Endodermal cell (in vitro differentiated cells): Measurements from ENCODE around the gene OPALIN. TPM values are rescaled to one million over a fixed set of nuclear protein-coding genes. Genes with fewer than 3 reads are reported as not detected.

Experiments used
- DNase-seq: peaks from one replicate; pipeline ENCODE4 v3.0.0-alpha.2; 2017
- H3K27ac ChIP-seq: 2 replicates; pipeline ENCODE4 v1.5.1; 2013; ENCODE audit warnings: mild to moderate bottlenecking, low read depth, low read length, moderate library complexity
- H3K27me3 ChIP-seq: 2 replicates; pipeline ENCODE4 v1.6.1; 2013; ENCODE audit warnings: mild to moderate bottlenecking, low read length, moderate library complexity; ENCODE audit not compliant: insufficient read depth, control insufficient read depth, poor library complexity, severe bottlenecking
- H3K36me3 ChIP-seq: 2 replicates; pipeline ENCODE4 v1.7.0; 2013; ENCODE audit warnings: mild to moderate bottlenecking, low read length, moderate library complexity; ENCODE audit not compliant: control insufficient read depth, insufficient read depth
- H3K4me1 ChIP-seq: one replicate; pipeline ENCODE4 v1.7.0; 2013; ENCODE audit warnings: low read length; ENCODE audit not compliant: control insufficient read depth, insufficient read depth
- H3K4me3 ChIP-seq: 2 replicates; pipeline ENCODE4 v1.5.1; 2013; ENCODE audit warnings: mild to moderate bottlenecking, low read length, moderate library complexity
- H3K9ac ChIP-seq: 2 replicates; pipeline ENCODE4 v1.6.1; 2013; ENCODE audit warnings: mild to moderate bottlenecking, low read length, moderate library complexity; ENCODE audit not compliant: poor library complexity, severe bottlenecking; ENCODE audit errors: extremely low read depth
- H3K9me3 ChIP-seq: 2 replicates; pipeline ENCODE4 v1.6.1; 2013; ENCODE audit warnings: mild to moderate bottlenecking, low read length, moderate library complexity; ENCODE audit not compliant: control insufficient read depth
- H3K27ac Mint-ChIP-seq: 2 replicates; pipeline ENCODE4 v1.8.0; 2020; ENCODE audit warnings: mixed read lengths
- H3K27me3 Mint-ChIP-seq: 2 replicates; pipeline ENCODE4 v1.8.0; 2021; ENCODE audit warnings: mild to moderate bottlenecking, mixed read lengths; ENCODE audit not compliant: insufficient read depth
- H3K36me3 Mint-ChIP-seq: 2 replicates; pipeline ENCODE4 v1.8.0; 2020; ENCODE audit warnings: low read depth, mixed read lengths
- H3K4me1 Mint-ChIP-seq: 2 replicates; pipeline ENCODE4 v1.8.0; 2020; ENCODE audit warnings: mixed read lengths
- H3K4me3 Mint-ChIP-seq: 2 replicates; pipeline ENCODE4 v1.8.0; 2020; ENCODE audit warnings: mild to moderate bottlenecking, moderate library complexity, mixed read lengths
- H3K9me3 Mint-ChIP-seq: 2 replicates; pipeline ENCODE4 v1.8.0; 2020; ENCODE audit warnings: mild to moderate bottlenecking, mixed read lengths
- CTCF ChIP-seq: fragments of 200-600 bp; sonication (generic); conservative IDR thresholded peaks from 2 replicates; pipeline ENCODE4 v1.5.0; 2021; ENCODE audit warnings: antibody characterized with exemption, mild to moderate bottlenecking
- WGBS, 2 experiments: methylation state at CpG; one replicate each; pipeline versions ENCODE4 v1.1.5 to v1.1.7; 2013; ENCODE audit warnings: missing lambda C conversion rate in 2 of 2, mixed read lengths in 1 of 2; ENCODE audit not compliant: insufficient coverage in 1 of 2, insufficient read length in 1 of 2; 5-methylcytosine and 5-hydroxymethylcytosine counted together
- total RNA-seq, 2 donors: library from RNA; stranded (reverse); fragmentation: NEBNext Ultra II Directional in 1 of 2; extraction: Animal tissue kit (Norgen Biotek cat#: 25700) in 1 of 2; gene quantifications; 2 replicates in 1 of 2; 3 replicates in 1 of 2; pipeline ENCODE4 v1.2.1, GENCODE V29; 2021

Gene OPALIN
- total RNA-seq, 2 donors from 2014 or later: not detected

DNA sequence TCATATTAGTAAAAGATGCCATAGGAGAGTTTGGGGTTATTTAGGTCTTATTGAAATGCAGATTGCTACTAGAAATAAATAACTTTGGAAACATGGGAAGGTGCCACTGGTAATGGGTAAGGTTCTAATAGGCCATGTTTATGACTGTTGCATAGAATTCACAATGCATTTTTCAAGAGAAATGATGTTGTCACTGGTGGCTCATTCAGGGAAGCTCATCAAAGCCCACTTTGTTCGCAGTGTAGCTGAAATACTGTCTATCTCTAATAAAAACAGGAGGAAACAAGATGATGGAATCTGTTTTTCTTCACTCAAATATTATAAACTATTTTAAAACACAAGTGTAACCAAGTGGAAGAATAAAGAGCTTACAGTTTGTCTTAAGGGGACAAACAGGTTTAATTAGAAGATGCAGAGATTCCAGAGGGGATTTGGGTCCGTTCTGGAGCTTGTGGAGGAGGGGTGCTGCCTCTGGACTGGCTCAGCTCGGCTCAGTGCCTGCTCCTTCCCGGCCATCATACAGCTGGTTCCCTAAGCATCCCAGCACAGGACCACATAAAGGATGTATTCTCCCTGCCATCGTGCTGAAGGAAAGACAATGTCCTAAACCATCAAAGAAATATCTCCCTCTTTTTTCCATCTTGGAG, 20.4 kb downstream of the OPALIN start:
- TF ChIP-seq CTCF: no peak
- WGBS, 2 experiments: 57 to 70% methylated on average over 3 to 5 of the region's 5 CpGs
- Histone ChIP-seq H3K36me3 (no peaks in the 10 kb centered on the region), H3K9ac (no peak overlapping the region), H3K27me3 (peaks cover under 1% of the 10 kb centered on the region), H3K4me1 (peaks cover 2% of the 10 kb centered on the region), H3K27ac (no peak overlapping the region), H3K4me3 (no peak overlapping the region), H3K9me3 (no peaks in the 10 kb centered on the region)
- Mint-ChIP-seq H3K4me3 (no peak overlapping the region), H3K4me1 (peaks cover 16% of the 10 kb centered on the region), H3K36me3 (no peaks in the 10 kb centered on the region), H3K27ac (no peak overlapping the region), H3K27me3 (peaks cover 9% of the 10 kb centered on the region), H3K9me3 (no peaks in the 10 kb centered on the region)
- DNase-seq: no peak

GRCh38 chr10:96337106-96337505, 21.7 kb downstream of the OPALIN start:
- peaks cover 16% of the 10 kb centered on the region for H3K4me1 Mint-ChIP-seq
- Histone ChIP-seq H3K9me3 (no peaks in the 10 kb centered on the region), H3K27me3 (peaks cover 8% of the 10 kb centered on the region), H3K4me1 (peaks cover 2% of the 10 kb centered on the region), H3K36me3 (no peaks in the 10 kb centered on the region), H3K27ac (no peak overlapping the region), H3K4me3 (no peak overlapping the region), H3K9ac (no peak overlapping the region)
- no peaks in the 10 kb centered on the region for H3K9me3 Mint-ChIP-seq
- H3K27ac Mint-ChIP-seq: no peak overlapping the region
- 93 to 100% methylated on average over 1 of the region's 2 CpGs for WGBS, 2 experiments
- TF ChIP-seq CTCF: no peak
- H3K27me3 Mint-ChIP-seq: peaks cover 9% of the 10 kb centered on the region
- no peak for DNase-seq
- no peaks in the 10 kb centered on the region for H3K36me3 Mint-ChIP-seq
- no peak overlapping the region for H3K4me3 Mint-ChIP-seq

DNA sequence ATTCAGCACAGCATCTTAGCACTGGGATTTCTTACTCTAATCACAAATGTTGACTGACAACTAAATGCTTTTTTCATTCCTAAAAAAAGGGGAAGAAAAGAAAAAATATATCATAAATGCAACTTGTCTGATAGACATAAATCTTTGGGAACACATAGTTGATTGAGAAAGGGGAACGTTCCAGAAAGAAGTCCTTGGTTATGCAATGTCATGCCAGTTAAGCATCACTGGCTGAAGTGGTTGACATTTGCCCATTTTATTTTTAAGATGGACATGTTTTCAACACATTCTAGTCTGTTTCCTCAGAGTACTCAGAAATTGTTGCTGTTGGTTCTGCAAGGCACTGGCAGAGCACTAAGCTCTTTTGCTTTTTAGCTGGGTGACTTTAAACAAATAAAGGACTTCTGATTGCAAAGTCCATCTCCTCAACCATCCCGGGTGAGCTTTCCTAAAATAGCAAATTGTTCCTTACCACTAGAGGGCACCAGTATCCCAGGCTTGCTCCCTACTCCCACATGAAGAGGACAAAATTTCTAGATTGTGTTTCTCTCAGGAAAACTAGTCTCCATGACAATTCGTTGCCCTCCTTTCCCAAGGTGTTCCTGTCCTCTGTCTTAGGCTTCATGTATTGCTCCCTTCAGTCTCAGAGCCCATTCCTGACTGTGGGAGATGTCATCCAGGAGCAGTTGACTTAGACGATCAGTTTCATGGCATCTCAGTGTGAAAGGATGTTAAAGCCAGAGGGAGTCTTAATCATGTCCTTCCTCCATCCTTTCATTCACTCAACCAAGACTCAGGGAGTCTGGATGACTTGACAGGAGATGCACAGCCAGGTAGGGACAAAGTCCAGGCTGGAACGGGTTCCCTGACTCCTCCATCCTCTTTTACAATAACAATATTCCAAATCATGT, 23.9 kb downstream of the OPALIN start:
- H3K27ac Mint-ChIP-seq: no peak overlapping the region
- Histone ChIP-seq H3K27me3 (peaks cover 25% of the 10 kb centered on the region), H3K4me1 (no peaks in the 10 kb centered on the region), H3K9ac (no peak overlapping the region), H3K9me3 (no peaks in the 10 kb centered on the region), H3K4me3 (no peak overlapping the region), H3K36me3 (no peaks in the 10 kb centered on the region), H3K27ac (no peak overlapping the region)
- peaks cover 1% of the 10 kb centered on the region for H3K4me1 Mint-ChIP-seq
- TF ChIP-seq CTCF: peak; percentile 94
- WGBS, 2 experiments: 32 to 59% methylated on average over 4 to 5 of the region's 5 CpGs
- no peaks in the 10 kb centered on the region for H3K9me3 Mint-ChIP-seq
- H3K36me3 Mint-ChIP-seq: no peaks in the 10 kb centered on the region
- H3K4me3 Mint-ChIP-seq: no peak overlapping the region
- DNase-seq: peak; percentile 79
- H3K27me3 Mint-ChIP-seq: peaks cover 26% of the 10 kb centered on the region
